Fibroblast of villous mesenchyme (primary cell): Measurements from ENCODE around the gene KDM4B. TPM values are rescaled to one million over a fixed set of nuclear protein-coding genes. Genes with fewer than 3 reads are reported as not detected.

ENCODE experiments used
- DNase-seq: peaks from one replicate; pipeline ENCODE4 v3.0.0-alpha.2; 2010; ENCODE audit warnings: low read depth
- H3K4me3 ChIP-seq: 2 replicates; pipeline ENCODE4 v1.5.1; 2011; ENCODE audit warnings: low read depth, mild to moderate bottlenecking, low read length
- CTCF ChIP-seq: IDR thresholded peaks from 2 replicates; pipeline ENCODE4 v1.5.1; 2012; ENCODE audit warnings: low read depth, mild to moderate bottlenecking, low read length; ENCODE audit not compliant: insufficient read depth
- total RNA-seq: library from RNA; depleted of rRNA; stranded (reverse); fragments of >200 nt; gene quantifications from 2 replicates; pipeline ENCODE4 v1.2.3, GENCODE V29; 2012

Gene KDM4B
- total RNA-seq, 1 donor = 17.7 TPM

DNA sequence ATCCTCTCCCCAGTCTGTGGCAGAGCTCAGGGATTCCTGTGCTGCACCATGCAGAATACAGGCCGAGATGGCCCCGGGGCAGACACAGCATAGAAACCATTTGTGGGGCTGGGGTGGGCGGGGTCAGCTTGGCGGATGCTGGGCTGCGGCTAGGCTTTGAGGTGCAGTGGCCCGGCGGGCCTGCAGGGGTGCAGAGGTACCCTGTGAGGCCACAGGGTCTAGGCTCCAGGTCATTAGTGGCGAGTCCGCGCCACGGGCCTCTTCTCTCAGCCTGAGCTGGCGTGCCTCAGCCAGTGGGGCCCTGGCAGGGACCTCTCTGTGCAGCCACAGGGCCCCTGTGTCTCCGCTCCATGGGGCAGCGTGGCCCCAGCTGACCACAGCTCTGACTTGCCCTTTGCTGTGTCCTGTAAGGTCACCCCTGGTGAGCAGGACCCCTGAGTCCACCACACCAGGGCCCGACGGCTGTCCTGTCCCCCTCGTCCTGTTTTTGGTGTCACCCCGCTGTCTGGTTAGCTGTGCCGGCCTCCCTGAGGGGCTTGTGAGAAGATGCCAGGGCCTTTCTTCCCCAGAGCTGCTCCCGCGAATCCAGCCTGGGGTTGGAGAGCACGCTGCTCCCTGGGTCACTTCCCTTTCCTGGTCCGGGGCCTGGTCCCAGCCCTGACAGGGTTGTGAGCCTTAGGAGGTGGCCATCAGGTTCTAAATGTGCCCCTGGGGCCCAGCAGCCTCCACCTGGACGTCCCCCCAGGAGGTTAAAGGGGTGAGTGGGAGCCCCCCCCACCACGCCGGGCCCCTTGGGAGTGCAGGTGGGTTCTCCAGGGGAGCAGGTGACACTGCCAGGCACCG, 12.1 kb downstream of the KDM4B start:
- no peak overlapping the region for H3K4me3 ChIP-seq
- no peak for TF ChIP-seq CTCF
- no peak for DNase-seq

GRCh38 chr19:4981681-4981958, 12.7 kb downstream of the KDM4B start:
- DNase-seq = no peak
- TF ChIP-seq CTCF = no peak
- H3K4me3 ChIP-seq = no peak overlapping the region

- no peak overlapping the region for H3K4me3 ChIP-seq
- no peak for TF ChIP-seq CTCF
- DNase-seq = no peak
Observed at GRCh38 chr19:4983346-4984105, 14.6 kb downstream of the KDM4B start.

DNA sequence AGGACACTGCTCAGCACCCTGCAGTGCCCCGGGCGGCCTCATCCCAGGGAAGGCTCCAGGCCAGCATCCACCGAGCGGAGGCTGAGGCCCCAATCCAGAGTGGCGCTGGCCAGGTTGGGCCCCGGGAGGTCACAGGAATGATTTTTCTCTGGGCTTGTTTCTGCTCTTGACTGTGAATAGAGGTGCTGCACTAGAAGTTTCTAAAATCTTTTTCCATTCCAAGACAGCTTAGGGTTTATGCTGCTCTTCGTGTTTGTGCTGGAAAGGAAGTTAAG, 15.1 kb downstream of the KDM4B start:
- no peak for DNase-seq
- no peak for TF ChIP-seq CTCF
- no peak overlapping the region for H3K4me3 ChIP-seq

DNA sequence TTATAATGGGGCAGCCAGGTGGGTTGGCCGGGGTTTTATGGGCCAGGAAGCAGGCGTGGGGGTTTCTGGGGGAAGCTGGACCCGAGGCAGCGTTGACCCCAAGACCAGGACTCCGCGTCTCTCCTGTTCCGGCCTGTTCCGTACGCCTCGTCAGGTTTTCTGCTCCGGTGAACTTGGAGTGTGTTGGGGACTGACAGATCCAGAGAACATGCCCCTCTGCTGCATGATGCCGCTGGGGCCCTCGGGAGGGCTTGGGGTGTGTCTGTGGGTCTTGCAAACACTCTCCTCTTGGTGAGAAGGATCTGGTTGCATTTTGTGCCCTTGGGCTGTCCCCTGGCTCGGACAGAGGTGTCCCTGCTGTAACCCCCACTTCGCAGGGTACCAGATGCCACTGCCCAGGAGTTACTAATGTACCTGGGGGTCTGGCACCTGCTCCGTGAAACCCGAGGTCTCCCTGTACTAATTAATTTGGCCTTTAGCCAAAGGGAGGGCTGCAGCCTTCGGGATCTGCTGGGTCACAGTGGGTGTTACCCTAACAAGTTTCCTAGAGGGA, 15.6 kb downstream of the KDM4B start:
- TF ChIP-seq CTCF = no peak
- no peak for DNase-seq
- no peak overlapping the region for H3K4me3 ChIP-seq

DNA sequence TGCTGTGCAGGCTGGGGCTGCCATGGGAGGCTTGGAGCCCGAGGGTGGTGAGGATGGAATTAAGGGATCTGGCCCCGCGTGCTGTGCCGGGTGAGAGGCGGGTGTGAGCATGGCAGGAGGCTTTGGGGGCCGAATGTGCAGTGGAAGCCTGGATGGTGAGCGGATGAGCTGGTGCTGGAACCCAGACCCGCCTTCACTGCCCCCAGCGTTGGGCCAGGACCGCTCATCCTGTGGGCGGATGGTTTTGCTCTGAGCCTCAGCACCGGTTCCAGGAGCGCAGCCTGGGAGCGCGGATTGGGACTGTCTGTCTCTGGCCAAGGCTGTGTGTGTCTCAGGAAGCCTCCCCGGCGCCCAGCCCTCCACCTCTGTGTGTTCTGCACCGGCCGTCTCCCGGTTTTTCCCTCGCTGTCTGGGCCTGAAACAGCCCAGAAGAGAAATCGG, 16.7 kb downstream of the KDM4B start:
- TF ChIP-seq CTCF = no peak
- DNase-seq = no peak
- H3K4me3 ChIP-seq = no peak overlapping the region
